ENCODE measurements around the gene FGF21. TPM values are rescaled to one million over a fixed set of nuclear protein-coding genes. Genes with fewer than 3 reads are reported as not detected.
"Not testable (repeated sequence)": the region's sequence is repeated elsewhere in the genome, so short reads cannot be mapped to it uniquely, and the experiment has no call there.

The FGF21 gene
- total RNA-seq, 2 experiments from 2014 or later, result not detected

- Mint-ChIP-seq H3K9me3 (no peaks in the 10 kb centered on the region), H3K36me3 (ENCODE audit: low read depth) (no peaks in the 10 kb centered on the region), H3K4me1 (ENCODE audit: low read depth) (peaks cover 11% of the 10 kb centered on the region), H3K27me3 (peaks cover 23% of the 10 kb centered on the region), H3K4me3 (no peak overlapping the region), H3K27ac (no peak overlapping the region)
- POLR2A ChIA-PET, result no interaction called here
- CTCF ChIA-PET, result interaction anchor here (1.0 to 1.8 kb wide), 2 partner anchors 19 to 38 kb away, joined by 3 to 5 read pairs; no protein-coding TSS in a partner anchor
- DNase-seq (no peak), ATAC-seq (no peak)
- TF ChIP-seq CTCF (IDR thresholded peaks at IDR 0.05), result no peak
- intact Hi-C loops (cut with micrococcal nuclease), result no loop called here
Observed at GRCh38 chr19:48757741-48758144, 2.4 kb downstream of the FGF21 start.

GRCh38 chr19:48760504-48761205 lies 5.3 kb downstream of the FGF21 start:
- Mint-ChIP-seq H3K36me3 (ENCODE audit: low read depth) (no peaks in the 10 kb centered on the region), H3K4me1 (ENCODE audit: low read depth) (peaks cover 5% of the 10 kb centered on the region), H3K9me3 (no peaks in the 10 kb centered on the region), H3K4me3 (no peak overlapping the region), H3K27me3 (peaks cover 5% of the 10 kb centered on the region), H3K27ac (peak overlapping the region; percentile 27)
- DNase-seq (peak; percentile 23), ATAC-seq (peak; percentile 69)
- CTCF ChIA-PET, result interaction anchor here (0.9 kb wide), 1 partner anchor 27 kb away, joined by 3 read pairs; no protein-coding TSS in a partner anchor
- TF ChIP-seq CTCF (IDR thresholded peaks at IDR 0.05), result no peak
- intact Hi-C loops (cut with micrococcal nuclease), result no loop called here
- POLR2A ChIA-PET, result interaction anchor here (1.0 kb wide), 1 partner anchor 14 kb away, joined by 3 read pairs; no protein-coding TSS in a partner anchor

- CTCF ChIA-PET; ATAC-seq; H3K36me3 Mint-ChIP-seq (ENCODE audit: low read depth); H3K4me3 Mint-ChIP-seq; intact Hi-C loops (cut with micrococcal nuclease); DNase-seq; H3K27ac Mint-ChIP-seq; H3K9me3 Mint-ChIP-seq; H3K4me1 Mint-ChIP-seq (ENCODE audit: low read depth): not testable (repeated sequence)
- peaks cover 14% of the 10 kb centered on the region for H3K27me3 Mint-ChIP-seq
- POLR2A ChIA-PET, result interaction anchor here (0.7 kb wide), 1 partner anchor 35 kb away, joined by 3 read pairs; no protein-coding TSS in a partner anchor
Observed at GRCh38 chr19:48765816-48766215, 10.5 kb downstream of the FGF21 start.

GRCh38 chr19:48768171-48768753 lies 12.9 kb downstream of the FGF21 start:
- intact Hi-C loops (cut with micrococcal nuclease); H3K36me3 Mint-ChIP-seq (ENCODE audit: low read depth); H3K27ac Mint-ChIP-seq; DNase-seq; H3K4me1 Mint-ChIP-seq (ENCODE audit: low read depth); ATAC-seq; H3K9me3 Mint-ChIP-seq; H3K4me3 Mint-ChIP-seq: not testable (repeated sequence)
- H3K27me3 Mint-ChIP-seq, result peaks cover 13% of the 10 kb centered on the region
- CTCF ChIA-PET, result interaction anchor here (0.9 kb wide), 1 partner anchor 20 kb away, joined by 4 read pairs; no protein-coding TSS in a partner anchor
- POLR2A ChIA-PET, result interaction anchor here (0.7 kb wide), 1 partner anchor 1379 kb away, joined by 3 read pairs; no protein-coding TSS in a partner anchor

- H3K9me3 Mint-ChIP-seq, result no peaks in the 10 kb centered on the region
- H3K27ac Mint-ChIP-seq, result no peak overlapping the region
- H3K4me3 Mint-ChIP-seq, result no peak overlapping the region
- DNase-seq (no peak), ATAC-seq (no peak)
- H3K4me1 Mint-ChIP-seq (ENCODE audit: low read depth), result no peaks in the 10 kb centered on the region
- H3K36me3 Mint-ChIP-seq (ENCODE audit: low read depth), result no peaks in the 10 kb centered on the region
- peaks cover 13% of the 10 kb centered on the region for H3K27me3 Mint-ChIP-seq
- ChIA-PET POLR2A (no interaction called here), CTCF (interaction anchor here (1.8 kb wide), 1 partner anchor 18 kb away, joined by 4 read pairs; no protein-coding TSS in a partner anchor)
- intact Hi-C loops (cut with micrococcal nuclease), result no loop called here
- no peak for TF ChIP-seq CTCF (IDR thresholded peaks at IDR 0.05)
Observed at GRCh38 chr19:48768994-48769713, 13.8 kb downstream of the FGF21 start.

Measured in activated CD8-positive, alpha-beta T cell treated with anti-CD3 and anti-CD28 coated beads for 36 hours (primary cell).